GM06990 (cell line): Measurements from ENCODE around the gene PLD2.
A peak's percentile ranks its signal among the peaks of the same experiment; 100 is the strongest.

Experiments used
- DNase-seq: peaks from one replicate; pipeline ENCODE4 v3.0.0-alpha.2; 2011; ENCODE audit not compliant: insufficient read length; ENCODE audit errors: extremely low read depth
- H3K27me3 ChIP-seq: replicated peaks from 2 replicates; pipeline ENCODE4 v1.6.0; 2011; ENCODE audit warnings: low read length; ENCODE audit not compliant: control insufficient read depth, insufficient read depth
- H3K36me3 ChIP-seq: 2 replicates; pipeline ENCODE4 v1.5.1; 2011; ENCODE audit warnings: low read length; ENCODE audit not compliant: control insufficient read depth, insufficient read depth
- H3K4me3 ChIP-seq: replicated peaks from 2 replicates; pipeline ENCODE4 v1.5.1; 2011; ENCODE audit warnings: low read depth, mild to moderate bottlenecking, control low read depth, low read length
- TF ChIP-seq, protein P1 (sequence below): IDR thresholded peaks from 2 replicates; pipeline ENCODE4 v1.5.1; 2011; ENCODE audit warnings: low read length, control low read depth, mild to moderate bottlenecking, inconsistent platforms; ENCODE audit not compliant: insufficient read depth, poor library complexity, severe bottlenecking

Gene PLD2

DNA sequence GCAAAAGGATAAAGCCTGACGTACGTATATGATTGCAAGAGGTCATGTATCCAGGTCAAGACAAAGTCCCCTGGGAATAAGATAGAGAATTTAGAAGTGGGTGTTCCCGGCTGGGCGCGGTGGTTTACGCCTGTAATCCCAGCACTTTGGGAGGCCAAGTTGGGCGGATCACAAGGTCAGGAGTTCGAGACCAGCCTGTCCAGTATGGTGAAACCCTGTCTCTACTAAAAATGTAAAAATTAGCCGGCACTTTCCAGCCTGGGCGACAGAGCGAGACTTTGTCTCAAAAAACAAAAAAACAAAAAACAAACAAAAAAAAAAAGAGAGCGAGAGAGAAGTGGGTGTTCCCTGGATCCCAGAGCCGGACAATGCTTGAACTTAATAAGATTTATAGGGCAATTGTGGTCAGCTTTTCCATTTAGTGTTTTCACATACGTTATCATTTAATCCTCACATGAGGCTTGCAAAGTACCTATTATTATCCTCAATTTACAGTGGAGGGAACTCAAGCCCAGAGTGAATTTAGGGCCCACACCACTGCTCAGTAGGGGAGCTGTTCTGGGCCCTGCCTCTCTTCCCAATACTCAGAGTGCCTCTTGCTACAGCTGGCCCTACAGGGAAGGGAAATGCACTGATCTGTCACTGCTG, 18.7 kb upstream of the PLD2 start:
- TF ChIP-seq, protein P1, sequence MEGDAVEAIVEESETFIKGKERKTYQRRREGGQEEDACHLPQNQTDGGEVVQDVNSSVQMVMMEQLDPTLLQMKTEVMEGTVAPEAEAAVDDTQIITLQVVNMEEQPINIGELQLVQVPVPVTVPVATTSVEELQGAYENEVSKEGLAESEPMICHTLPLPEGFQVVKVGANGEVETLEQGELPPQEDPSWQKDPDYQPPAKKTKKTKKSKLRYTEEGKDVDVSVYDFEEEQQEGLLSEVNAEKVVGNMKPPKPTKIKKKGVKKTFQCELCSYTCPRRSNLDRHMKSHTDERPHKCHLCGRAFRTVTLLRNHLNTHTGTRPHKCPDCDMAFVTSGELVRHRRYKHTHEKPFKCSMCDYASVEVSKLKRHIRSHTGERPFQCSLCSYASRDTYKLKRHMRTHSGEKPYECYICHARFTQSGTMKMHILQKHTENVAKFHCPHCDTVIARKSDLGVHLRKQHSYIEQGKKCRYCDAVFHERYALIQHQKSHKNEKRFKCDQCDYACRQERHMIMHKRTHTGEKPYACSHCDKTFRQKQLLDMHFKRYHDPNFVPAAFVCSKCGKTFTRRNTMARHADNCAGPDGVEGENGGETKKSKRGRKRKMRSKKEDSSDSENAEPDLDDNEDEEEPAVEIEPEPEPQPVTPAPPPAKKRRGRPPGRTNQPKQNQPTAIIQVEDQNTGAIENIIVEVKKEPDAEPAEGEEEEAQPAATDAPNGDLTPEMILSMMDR = no peak
- Histone ChIP-seq H3K36me3 (no peaks in the 10 kb centered on the region), H3K4me3 (no peak overlapping the region), H3K27me3 (no peaks in the 10 kb centered on the region; the same call in none of the 2 replicates)
- DNase-seq = no peak

DNA sequence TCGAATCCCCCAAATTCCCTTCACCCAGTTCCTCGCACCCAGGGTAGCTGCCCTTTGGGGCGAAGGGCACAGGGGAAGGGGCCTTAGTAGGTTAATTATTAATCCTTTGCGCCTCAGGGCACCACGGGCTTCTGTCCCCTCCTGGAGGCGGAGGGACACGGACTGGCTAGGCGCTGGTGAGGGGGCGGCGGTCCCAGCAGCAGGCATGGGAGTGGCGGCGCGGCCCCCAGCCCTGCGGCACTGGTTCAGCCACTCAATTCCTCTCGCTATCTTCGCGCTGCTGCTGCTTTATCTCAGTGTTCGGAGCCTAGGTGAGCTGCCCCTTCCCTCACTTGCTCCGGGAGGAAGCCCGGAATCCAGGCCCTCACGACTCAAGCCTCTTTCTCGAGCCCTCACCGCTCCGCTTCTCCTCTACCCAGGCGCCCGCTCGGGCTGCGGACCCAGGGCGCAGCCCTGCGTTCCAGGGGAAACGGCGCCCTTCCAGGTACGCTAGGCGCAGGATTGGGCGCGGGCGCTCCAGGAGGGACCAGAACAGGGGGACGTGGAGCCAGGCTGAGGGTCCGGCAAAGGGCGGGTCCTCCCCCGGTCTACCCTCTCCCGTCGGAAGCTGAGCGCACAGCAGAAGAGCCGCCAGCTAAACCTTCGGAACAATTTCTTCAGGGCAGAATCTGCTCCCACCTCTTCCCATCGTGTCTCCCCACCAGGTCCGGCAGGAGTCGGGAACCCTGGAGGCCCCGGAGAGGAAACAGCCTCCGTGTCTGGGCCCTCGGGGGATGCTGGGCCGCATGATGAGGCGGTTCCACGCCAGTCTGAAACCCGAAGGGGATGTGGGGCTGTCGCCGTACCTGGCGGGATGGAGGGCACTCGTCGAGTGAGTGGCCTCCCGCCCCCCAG, 17.9 kb upstream of the PLD2 start, which contains the start of gene GLTPD2:
GLTPD2 (plus strand) TSS at position 158 of the 894 bp plus-strand sequence; CDS start at position 206, 48 bp downstream.
- Histone ChIP-seq H3K27me3 (no peaks in the 10 kb centered on the region; the same call in none of the 2 replicates), H3K4me3 (peak within 1 kb of the TSS; percentile 54), H3K36me3 (no peaks in the 10 kb centered on the region)
- TF ChIP-seq, protein P1 = no peak
- no peak for DNase-seq

DNA sequence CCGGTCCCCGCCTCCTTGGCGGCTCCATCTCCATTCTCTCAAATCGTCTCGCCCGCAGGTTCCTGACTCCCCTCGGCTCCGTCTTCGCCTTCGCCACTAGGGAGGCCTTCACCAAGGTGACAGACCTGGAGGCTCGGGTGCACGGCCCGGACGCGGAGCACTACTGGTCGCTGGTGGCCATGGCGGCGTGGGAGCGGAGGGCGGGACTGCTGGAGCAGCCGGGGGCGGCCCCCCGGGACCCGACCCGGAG, 17.3 kb upstream of the PLD2 start:
- Histone ChIP-seq H3K4me3 (peak overlapping the region; percentile 54), H3K36me3 (no peaks in the 10 kb centered on the region), H3K27me3 (no peaks in the 10 kb centered on the region; the same call in none of the 2 replicates)
- no peak for DNase-seq
- TF ChIP-seq, protein P1 = no peak

DNA sequence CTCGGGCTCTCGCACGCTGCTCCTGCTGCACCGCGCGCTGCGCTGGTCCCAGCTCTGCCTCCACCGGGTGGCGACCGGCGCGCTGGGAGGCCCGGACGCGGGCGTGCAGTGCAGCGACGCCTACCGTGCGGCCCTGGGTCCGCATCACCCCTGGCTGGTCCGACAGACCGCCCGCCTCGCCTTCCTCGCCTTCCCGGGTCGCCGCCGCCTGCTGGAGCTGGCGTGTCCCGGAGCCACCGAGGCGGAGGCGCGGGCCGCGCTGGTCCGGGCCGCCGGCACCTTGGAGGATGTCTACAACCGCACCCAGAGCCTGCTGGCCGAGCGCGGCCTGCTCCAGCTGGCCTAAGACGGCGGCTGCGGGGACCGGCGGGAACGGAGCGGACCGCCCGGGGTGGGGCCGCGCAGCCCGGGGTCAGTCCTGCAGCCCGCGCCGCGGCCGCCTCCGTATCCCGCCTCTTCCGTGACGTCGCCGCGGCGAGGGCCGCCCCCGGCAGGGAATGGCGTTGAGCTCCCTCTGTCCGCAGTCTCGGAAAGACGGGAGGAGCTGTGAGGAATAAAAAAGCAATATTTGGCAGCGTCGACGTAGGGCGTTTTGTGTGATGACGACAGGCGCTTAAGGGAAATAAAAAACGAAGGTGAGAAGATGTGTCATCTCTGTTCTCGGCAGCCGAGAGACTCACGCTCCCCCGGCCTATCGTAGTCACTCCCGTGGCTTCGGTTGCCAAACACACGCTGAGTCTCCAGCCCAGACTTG, 16.8 kb upstream of the PLD2 start:
- Histone ChIP-seq H3K4me3 (peak overlapping the region; percentile 54), H3K27me3 (no peaks in the 10 kb centered on the region; the same call in none of the 2 replicates), H3K36me3 (no peaks in the 10 kb centered on the region)
- DNase-seq = peak; percentile 90
- TF ChIP-seq, protein P1 = peak; percentile 52

GRCh38 chr17:4790705-4791088, 16.3 kb upstream of the PLD2 start:
- H3K27me3 ChIP-seq = no peaks in the 10 kb centered on the region; the same call in none of the 2 replicates
- peak overlapping the region; percentile 54 for H3K4me3 ChIP-seq
- DNase-seq = no peak
- TF ChIP-seq, protein P1 = no peak
- H3K36me3 ChIP-seq = no peaks in the 10 kb centered on the region
